NT2/D1 (cell line): Measurements from ENCODE around the gene SGCD.

Experiments
- SUZ12 ChIP-seq: IDR thresholded peaks from 2 replicates; pipeline ENCODE4 v1.6.1; 2011; ENCODE audit not compliant: insufficient read length, insufficient read depth; ENCODE audit errors: extremely low read depth
- YY1 ChIP-seq: IDR thresholded peaks from 2 replicates; pipeline ENCODE4 v1.6.1; 2011; ENCODE audit not compliant: insufficient read length, insufficient read depth
- ZNF274 ChIP-seq: IDR thresholded peaks from 2 replicates; pipeline ENCODE4 v1.6.1; 2011; ENCODE audit warnings: mild to moderate bottlenecking, low read depth, low read length

DNA sequence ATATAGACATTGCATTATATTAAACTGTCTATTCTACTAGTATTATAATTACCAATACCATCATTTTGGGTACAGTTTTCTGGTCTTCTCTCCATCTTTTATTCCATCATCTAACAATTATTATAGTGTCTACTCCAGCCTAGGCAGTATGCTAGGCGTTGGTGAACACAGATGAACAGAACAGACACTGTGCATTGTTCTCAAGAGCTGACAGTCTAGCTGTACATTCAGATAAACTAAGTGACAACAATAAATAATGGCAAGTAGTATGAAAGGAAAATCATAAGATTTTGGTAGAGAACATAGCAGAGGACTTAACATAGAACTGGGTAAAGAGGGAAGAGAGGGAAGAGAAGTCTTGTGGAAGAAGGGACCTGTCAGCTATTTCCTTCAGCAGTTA, 12.5 kb upstream of the SGCD start:
- TF ChIP-seq ZNF274 (no peak), SUZ12 (no peak), YY1 (no peak)
